Measurements from ENCODE around the gene SMPD1.

The SMPD1 gene

GRCh38 chr11:6415797-6416196 lies 25.5 kb downstream of the SMPD1 start:
- no peak for DNase-seq (ENCODE audit: low spot score)

GRCh38 chr11:6417907-6418556 lies 27.8 kb downstream of the SMPD1 start:
- DNase-seq (ENCODE audit: low spot score) = no peak

- peak; percentile 56 for DNase-seq (ENCODE audit: low spot score)
These were observed 28.3 kb downstream of the SMPD1 start for GRCh38 chr11:6418557-6419008.

DNA sequence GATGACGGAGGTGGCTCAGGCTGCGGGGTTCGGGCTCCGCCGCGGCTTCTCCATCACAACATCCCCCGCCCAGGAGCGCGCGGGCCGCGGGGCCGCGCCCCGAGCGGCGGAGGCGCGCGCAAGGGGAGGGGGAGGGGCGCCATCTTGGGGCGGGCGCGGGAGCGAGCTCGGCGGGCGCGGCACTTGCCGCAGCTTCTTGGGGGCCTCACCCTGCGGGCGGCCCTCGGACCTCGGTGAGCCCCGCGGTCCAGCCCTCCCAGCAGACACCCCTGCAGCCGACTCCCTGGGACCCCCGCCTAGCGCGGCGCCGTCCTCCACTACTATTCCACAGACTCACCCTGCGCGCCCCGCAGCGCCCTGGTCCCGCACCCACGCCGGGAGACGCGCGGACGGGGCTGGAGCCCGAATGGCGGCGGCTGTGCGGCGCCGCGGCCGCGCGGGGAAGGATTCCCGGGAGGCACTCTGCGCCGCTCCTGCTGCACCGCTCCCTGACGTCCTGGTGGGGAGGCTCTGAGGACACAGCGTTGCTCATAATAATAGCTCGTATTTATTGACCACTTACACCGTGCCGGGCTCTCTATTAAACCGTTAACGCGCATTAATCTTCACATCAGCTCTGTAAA lies 28.8 kb downstream of the SMPD1 start, which contains the start of gene APBB1:
Gene APBB1 (minus strand): TSS at position 86 of the 623 bp plus-strand sequence. CDS start 7,747 bp downstream, outside the sequence.
- DNase-seq (ENCODE audit: low spot score) = peak; percentile 96

DNA sequence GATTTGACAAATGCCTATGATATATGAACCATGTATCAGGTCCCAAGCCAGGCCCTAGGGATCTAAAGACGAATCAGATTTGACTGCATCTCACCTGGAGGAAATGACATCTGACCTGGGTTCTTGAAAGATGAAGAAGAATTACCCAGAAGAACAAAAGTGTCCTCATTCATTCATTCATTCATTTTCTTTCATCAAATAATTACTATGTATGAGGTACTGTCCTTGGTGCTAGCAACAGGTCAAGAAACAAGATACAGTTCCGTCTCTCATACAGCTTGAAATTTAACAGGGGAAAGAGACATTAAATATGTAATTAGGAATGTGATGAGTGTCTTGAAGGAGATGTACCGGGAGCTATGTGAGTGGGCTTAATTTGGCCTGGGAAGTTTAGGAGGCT lies 30.4 kb downstream of the SMPD1 start:
- no peak for DNase-seq (ENCODE audit: low spot score)

DNA sequence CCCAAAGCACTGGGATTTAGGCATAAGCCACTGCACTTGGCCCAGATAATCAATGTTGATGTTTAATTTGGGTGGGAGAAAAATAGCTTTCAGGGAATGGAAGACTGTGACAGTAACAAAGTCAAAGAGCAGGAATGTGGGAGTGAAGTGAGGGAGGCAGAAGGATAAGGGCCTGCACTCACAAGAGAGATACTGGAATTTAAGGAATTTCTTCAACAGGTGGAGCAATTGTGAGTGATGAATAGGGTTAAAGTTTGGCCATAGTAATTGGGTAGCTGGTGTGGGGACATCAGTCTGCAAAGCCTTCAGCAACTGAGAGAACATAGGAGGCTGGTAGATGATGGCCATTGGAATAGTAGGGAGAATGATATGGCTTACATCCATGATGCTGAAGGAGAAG lies 37.2 kb downstream of the SMPD1 start:
- no peak for DNase-seq (ENCODE audit: low spot score)

- DNase-seq (ENCODE audit: low spot score) = no peak
These were observed 41.6 kb downstream of the SMPD1 start for GRCh38 chr11:6431861-6432260.

GRCh38 chr11:6433998-6434660 lies 43.9 kb downstream of the SMPD1 start:
- DNase-seq (ENCODE audit: low spot score) = no peak

GRCh38 chr11:6437423-6437822 lies 47.1 kb downstream of the SMPD1 start:
- no peak for DNase-seq (ENCODE audit: low spot score)

DNA sequence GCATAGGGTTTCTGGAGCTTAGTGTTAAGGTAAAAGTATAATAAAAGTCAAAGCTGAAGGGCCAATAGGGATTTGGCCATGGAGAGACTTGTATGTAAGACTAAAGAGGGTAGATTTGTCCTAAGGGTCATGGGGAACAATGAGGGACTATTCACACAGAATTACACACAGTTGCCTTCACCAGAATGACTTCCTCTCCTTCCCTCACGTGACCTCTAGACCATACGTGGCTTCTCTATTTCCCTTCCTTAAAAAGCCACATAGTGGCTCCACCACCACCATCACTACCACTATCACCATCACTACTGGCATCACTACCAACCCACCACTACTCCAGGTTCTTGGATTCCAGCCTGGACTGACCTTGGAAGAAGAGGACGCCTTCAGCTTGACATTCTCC lies 47.7 kb downstream of the SMPD1 start:
- no peak for DNase-seq (ENCODE audit: low spot score)

GRCh38 chr11:6438979-6439571 lies 48.8 kb downstream of the SMPD1 start:
- peak; percentile 72 for DNase-seq (ENCODE audit: low spot score)

DNA sequence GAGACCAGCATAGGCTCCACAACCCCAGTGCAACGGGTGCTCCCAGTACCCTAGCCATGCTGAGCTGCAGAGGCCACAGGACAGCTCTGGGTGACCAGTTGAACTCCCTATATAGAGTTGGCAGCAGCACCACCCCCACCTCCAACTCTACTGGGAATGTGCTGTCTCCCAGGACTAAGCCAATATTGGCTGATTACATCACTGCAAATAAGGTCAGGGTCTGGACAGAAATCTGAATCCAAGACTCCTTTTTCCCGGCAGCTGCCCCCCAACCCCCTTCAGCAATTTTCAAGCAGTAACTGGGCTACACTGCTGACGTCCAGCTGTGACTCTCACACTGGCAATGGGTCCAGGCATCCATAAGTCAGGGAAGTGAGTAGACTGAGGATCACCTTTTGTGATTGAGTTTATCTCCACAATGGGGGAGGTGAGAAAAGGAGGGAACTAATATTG lies 50.7 kb downstream of the SMPD1 start, which contains the start of gene HPX:
Gene HPX (minus strand): TSS at position 82 of the 453 bp plus-strand sequence. CDS start 24 bp downstream, at position 58.
- no peak for DNase-seq (ENCODE audit: low spot score)

GRCh38 chr11:6442441-6442840 lies 52.2 kb downstream of the SMPD1 start:
- DNase-seq (ENCODE audit: low spot score) = no peak

DNA sequence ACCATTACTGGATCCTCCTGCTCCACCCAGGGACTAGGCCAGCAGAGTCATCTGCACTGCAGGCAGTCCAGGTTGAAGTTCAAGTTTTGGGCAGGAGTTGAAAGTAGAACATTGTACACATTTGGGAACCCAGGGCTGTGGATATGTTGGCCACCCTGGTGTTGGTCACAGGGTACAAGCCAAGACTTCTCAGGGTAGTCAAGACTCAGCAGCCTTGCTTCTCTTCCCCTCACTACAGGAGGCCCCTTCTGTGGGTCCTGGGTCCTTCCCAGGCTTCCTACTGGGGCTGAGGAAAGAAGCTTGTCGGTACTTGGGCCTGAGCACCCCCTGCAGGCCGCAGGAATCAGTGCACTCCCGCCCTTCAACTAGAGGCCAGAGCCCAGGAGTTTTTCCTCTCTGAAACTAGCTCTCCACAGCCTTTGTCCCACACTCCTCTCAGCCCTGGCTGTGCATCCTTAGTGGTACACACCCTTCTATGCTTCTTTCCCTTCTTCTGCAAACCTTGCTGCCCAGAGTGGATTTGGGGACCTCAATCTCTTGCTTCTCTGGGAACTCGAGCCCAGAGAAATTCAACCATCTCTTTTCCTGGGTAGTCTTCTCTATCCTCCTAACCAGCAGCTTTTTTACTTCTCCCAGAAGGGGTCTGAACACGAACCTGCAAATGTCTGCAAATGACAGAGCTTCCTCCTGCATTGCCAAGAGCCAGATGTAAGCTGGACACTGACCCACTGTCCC lies 53.2 kb downstream of the SMPD1 start:
- DNase-seq (ENCODE audit: low spot score) = peak; percentile 84

Data from D341Med (cell line).